HL-60/S4 treated with retinoic acid at 250 ng/mL for 4 days and 3 days (cell line): ENCODE results near the gene DYNLL1.

Experiments
- in situ Hi-C: fragments of 300-500 bp; cut with MboI; formaldehyde crosslinking; loops from 2 replicates; pipeline ENCODE4 v1.7.0; 2022; ENCODE audit warnings: low sequenced_read_pairs

DYNLL1 gene

GRCh38 chr12:120546050-120546386 lies 50.1 kb downstream of the DYNLL1 start:
- in situ Hi-C loops = no loop called here
